Esophagus muscularis mucosa (tissue), 4 donors: ENCODE results near the gene CLTA. TPM values are rescaled to one million over a fixed set of nuclear protein-coding genes. Genes with fewer than 3 reads are reported as not detected.
A peak's percentile ranks its signal among the peaks of the same experiment; 100 is the strongest.
"Not testable (repeated sequence)": the region's sequence is repeated elsewhere in the genome, so short reads cannot be mapped to it uniquely, and the experiment has no call there.

Experiments used
- DNase-seq: peaks from one replicate; pipeline ENCODE4 v3.0.0-alpha.2; 2017; ENCODE audit errors: extremely low spot score
- H3K27ac ChIP-seq, 4 donors: fragments of 200-600 bp; sonication (generic); replicated peaks in 1 of 4; 1 replicate in 3 of 4; 2 replicates in 1 of 4; pipeline ENCODE4 v1.5.1; 2016 to 2019; ENCODE audit warnings: mild to moderate bottlenecking in 1 of 4
- H3K27me3 ChIP-seq, 4 donors: fragments of 200-600 bp; sonication (generic); one replicate each; pipeline versions ENCODE4 v1.5.1 to v1.6.0; 2016 to 2019
- H3K36me3 ChIP-seq, 4 donors: fragments of 200-600 bp; sonication (generic); one replicate each; pipeline ENCODE4 v1.5.1; 2016 to 2019
- H3K4me1 ChIP-seq, 4 donors: fragments of 200-600 bp; sonication (generic); one replicate each; pipeline ENCODE4 v1.5.1; 2016 to 2019
- H3K4me3 ChIP-seq, 4 donors: fragments of 200-600 bp; sonication (generic); 1 replicate in 2 of 4; 2 replicates in 2 of 4; pipeline ENCODE4 v1.5.1; 2016 to 2019; ENCODE audit warnings: mild to moderate bottlenecking in 4 of 4, moderate library complexity in 1 of 4
- H3K9me3 ChIP-seq, 4 donors: fragments of 200-600 bp; sonication (generic); 1 replicate in 3 of 4; 2 replicates in 1 of 4; pipeline ENCODE4 v1.5.1; 2016 to 2019
- CTCF ChIP-seq, 3 experiments: fragments of 200-600 bp in 2 of 3; fragments of 450-650 bp in 1 of 3; sonication (generic) in 2 of 3; IDR thresholded peaks; one replicate each; pipeline ENCODE4 v1.5.1; 2017 to 2019; ENCODE audit warnings: antibody characterized with exemption in 3 of 3, mild to moderate bottlenecking in 2 of 3, moderate library complexity in 1 of 3
- EP300 ChIP-seq: sonication (generic); formaldehyde crosslinking; IDR thresholded peaks from one replicate; pipeline ENCODE4 v1.6.1; 2017; ENCODE audit warnings: antibody characterized with exemption
- POLR2A ChIP-seq: fragments of 450-650 bp; IDR thresholded peaks from one replicate; pipeline ENCODE4 v1.6.1; 2017; ENCODE audit warnings: antibody characterized with exemption, moderate library complexity, mild to moderate bottlenecking, low read depth
- POLR2AphosphoS5 ChIP-seq, 2 donors: sonication (generic); formaldehyde crosslinking; IDR thresholded peaks; one replicate each; pipeline ENCODE4 v1.6.1; 2017; ENCODE audit warnings: antibody characterized with exemption in 2 of 2
- WGBS: methylation state at CpG from one replicate; pipeline ENCODE4 v1.1.5; 2018; 5-methylcytosine and 5-hydroxymethylcytosine counted together
- intact Hi-C: fragments of 100-400 bp; cut with DNase I; formaldehyde crosslinking; loops from one replicate; pipeline ENCODE4 v1.15.1; 2023
- total RNA-seq, 4 donors: library from RNA; depleted of rRNA; stranded (reverse); fragments of >200 nt; gene quantifications; one replicate each; pipeline versions ENCODE4 v1.1.0 to v1.2.1, GENCODE V29; 2016

The CLTA gene
- total RNA-seq, 4 donors from 2014 or later, result 125 to 178 (median 159) TPM

- WGBS, result 82% methylated on average over 4 of the region's 4 CpGs
- intact Hi-C loops, result no loop called here
- no peak for TF ChIP-seq POLR2AphosphoS5 (IDR thresholded peaks at IDR 0.05)
- no peak for TF ChIP-seq CTCF (IDR thresholded peaks at IDR 0.05)
- TF ChIP-seq POLR2A, result no peak
- TF ChIP-seq EP300, result no peak
Observed at GRCh38 chr9:36177571-36177970, 13.2 kb upstream of the CLTA start.

GRCh38 chr9:36180243-36180642, 10.5 kb upstream of the CLTA start:
- H3K4me3 ChIP-seq, H3K4me1 ChIP-seq, DNase-seq, H3K36me3 ChIP-seq, H3K27me3 ChIP-seq, H3K9me3 ChIP-seq, H3K27ac ChIP-seq, intact Hi-C loops: not testable (repeated sequence)
- WGBS, result 92% methylated on average over 6 of the region's 6 CpGs

More at GRCh38 chr9:36177571-36177970, 13.2 kb upstream of the CLTA start:
- Histone ChIP-seq H3K9me3 (no peaks in the 10 kb centered on the region), H3K27me3 (no peaks in the 10 kb centered on the region), H3K4me3 (no peak overlapping the region), H3K36me3 (no peaks in the 10 kb centered on the region), H3K27ac (no peak overlapping the region), H3K4me1 (no peaks in the 10 kb centered on the region)
- DNase-seq, result no peak

GRCh38 chr9:36187414-36187813, 3.3 kb upstream of the CLTA start:
- DNase-seq, result no peak
- TF ChIP-seq POLR2AphosphoS5 (IDR thresholded peaks at IDR 0.05), result no peak
- no peak for TF ChIP-seq POLR2A
- TF ChIP-seq EP300, result no peak
- TF ChIP-seq CTCF (IDR thresholded peaks at IDR 0.05), result no peak
- no peaks in the 10 kb centered on the region for H3K9me3 ChIP-seq
- no peak overlapping the region for H3K4me3 ChIP-seq
- H3K36me3 ChIP-seq, result no peaks in the 10 kb centered on the region
- H3K27me3 ChIP-seq, result no peaks in the 10 kb centered on the region
- no peak overlapping the region for H3K27ac ChIP-seq
- intact Hi-C loops, result no loop called here
- peaks cover 14 to 18% (median 18%) of the 10 kb centered on the region in 4 donors for H3K4me1 ChIP-seq

GRCh38 chr9:36188212-36188611, 2.5 kb upstream of the CLTA start:
- TF ChIP-seq EP300, result no peak
- TF ChIP-seq POLR2AphosphoS5 (IDR thresholded peaks at IDR 0.05), result no peak
- TF ChIP-seq POLR2A, result no peak
- TF ChIP-seq CTCF (IDR thresholded peaks at IDR 0.05), result no peak
- no peak overlapping the region for H3K4me3 ChIP-seq
- 90% methylated on average over 5 of the region's 5 CpGs for WGBS
- H3K27ac ChIP-seq, result no peak overlapping the region
- peaks cover 22 to 26% (median 26%) of the 10 kb centered on the region in 4 donors for H3K4me1 ChIP-seq
- intact Hi-C loops, result no loop called here
- no peaks in the 10 kb centered on the region for H3K9me3 ChIP-seq
- H3K36me3 ChIP-seq, result no peaks in the 10 kb centered on the region
- DNase-seq, result no peak
- no peaks in the 10 kb centered on the region for H3K27me3 ChIP-seq

GRCh38 chr9:36189976-36190375, 745 bp upstream of the CLTA start:
- DNase-seq, result no peak
- Histone ChIP-seq H3K27ac (peak overlapping the region; percentile 91 to 94 (median 92)), H3K4me3 (peak overlapping the region; percentile 82 to 95 (median 92))

More at GRCh38 chr9:36189976-36190375, 745 bp upstream of the CLTA start:
- peaks cover 0 to 6% (median 0%) of the 10 kb centered on the region in 4 donors for H3K36me3 ChIP-seq
- H3K9me3 ChIP-seq, result no peaks in the 10 kb centered on the region
- intact Hi-C loops, result loop anchor here (5.0 to 10.0 kb wide), 2 partner anchors 65 to 137 kb away; partner anchors contain the start of gene GNE
- TF ChIP-seq CTCF (IDR thresholded peaks at IDR 0.05), result no peak
- no peak for TF ChIP-seq POLR2A
- no peak for TF ChIP-seq EP300
- TF ChIP-seq POLR2AphosphoS5 (IDR thresholded peaks at IDR 0.05), result no peak
- H3K4me1 ChIP-seq, result peaks cover 36 to 44% (median 44%) of the 10 kb centered on the region in 4 donors
- no peaks in the 10 kb centered on the region for H3K27me3 ChIP-seq
- WGBS, result 15% methylated on average over 9 of the region's 9 CpGs
